ENCODE results near the gene VDAC2.
A peak's percentile ranks its signal among the peaks of the same experiment; 100 is the strongest.
"Not testable (repeated sequence)": the region's sequence is repeated elsewhere in the genome, so short reads cannot be mapped to it uniquely, and the experiment has no call there.

VDAC2 gene

GRCh38 chr10:75201793-75202307 is 8.7 kb upstream of the VDAC2 start:
- no peak for DNase-seq

GRCh38 chr10:75202321-75203045 is 8.1 kb upstream of the VDAC2 start:
- DNase-seq: no peak

DNA sequence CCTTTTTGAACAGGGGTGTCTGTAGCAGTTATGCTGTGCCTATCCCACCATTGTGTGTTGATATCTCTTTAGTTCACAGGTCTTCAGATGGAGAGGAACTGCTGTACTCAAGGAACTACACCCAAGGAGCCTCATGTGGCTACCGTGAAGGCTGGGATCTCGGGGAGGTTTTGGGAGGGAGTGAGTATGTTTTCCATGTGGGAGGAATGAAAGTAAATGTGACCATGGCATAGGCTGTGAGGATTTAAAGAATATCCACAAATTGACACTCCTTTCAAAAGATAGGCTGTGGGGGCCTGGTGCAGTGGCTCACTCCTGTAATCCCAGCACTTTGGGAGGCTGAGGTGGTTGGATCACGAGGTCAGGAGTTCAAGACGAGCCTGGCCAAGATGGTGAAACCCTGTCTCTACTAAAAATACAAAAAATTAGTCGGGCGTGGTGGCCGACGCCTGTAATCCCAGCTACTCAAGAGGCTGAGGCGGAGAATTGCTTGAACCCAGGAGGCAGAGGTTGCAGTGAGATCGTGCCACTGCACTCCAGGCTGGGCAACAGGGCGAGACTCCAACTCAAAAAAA is 7.5 kb upstream of the VDAC2 start:
- not testable (repeated sequence) for DNase-seq

DNA sequence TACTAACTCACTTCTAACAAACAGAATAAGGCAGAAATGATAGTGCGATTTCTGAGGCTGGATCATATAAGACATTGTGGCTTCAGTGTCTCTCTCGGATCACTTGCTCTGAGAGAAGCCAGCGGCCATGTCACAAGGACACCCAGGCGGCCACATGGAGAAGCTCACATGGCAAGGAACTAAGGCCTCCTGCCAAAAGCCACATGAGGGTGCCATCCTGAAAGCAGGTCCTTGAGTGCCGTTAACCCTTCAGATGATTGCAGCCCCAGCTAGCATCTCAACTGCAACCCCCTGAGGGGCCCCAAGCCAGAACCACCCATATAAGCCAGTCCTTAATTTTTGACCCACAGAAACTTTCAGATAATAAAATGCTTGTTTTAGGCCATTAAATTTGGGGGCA is 6.9 kb upstream of the VDAC2 start:
- no peak for DNase-seq

GRCh38 chr10:75205908-75206307 is 4.7 kb upstream of the VDAC2 start:
- DNase-seq: no peak

DNA sequence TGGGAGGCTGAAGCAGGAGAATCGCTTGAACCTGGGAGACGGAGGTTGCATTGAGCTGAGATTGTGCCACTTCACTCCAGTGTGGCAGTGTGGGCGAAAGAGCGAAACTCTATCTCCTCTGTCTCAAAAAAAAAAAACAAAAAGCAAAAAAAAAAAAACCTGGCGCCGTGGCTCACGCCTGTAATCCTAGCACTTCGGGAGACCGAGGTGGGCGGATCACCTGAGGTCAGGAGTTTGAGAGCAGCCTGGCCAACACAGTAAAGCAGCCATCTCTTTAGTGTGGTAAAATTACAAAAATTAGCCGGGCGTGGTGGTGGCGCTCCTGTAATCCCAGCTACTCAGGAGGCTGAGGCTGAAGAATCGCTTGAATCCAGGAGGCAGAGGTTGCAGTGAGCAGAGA is 4.0 kb upstream of the VDAC2 start:
- not testable (repeated sequence) for DNase-seq

- DNase-seq: no peak
Observed at GRCh38 chr10:75207079-75207856, 3.3 kb upstream of the VDAC2 start.

DNA sequence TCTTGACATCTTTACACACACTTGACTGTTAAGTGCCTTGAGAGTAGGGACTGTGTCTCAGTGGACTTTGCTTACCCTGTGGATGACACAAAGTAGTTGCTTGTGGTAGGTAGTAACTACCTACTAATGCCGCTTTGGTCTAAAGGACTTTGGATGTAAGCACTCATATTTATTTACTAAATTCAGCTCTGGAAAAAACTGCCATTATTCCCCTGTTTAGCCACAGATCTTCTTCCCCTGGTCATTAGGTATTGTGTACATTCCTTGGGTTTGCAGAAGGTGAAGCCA is 2.8 kb upstream of the VDAC2 start:
- no peak for DNase-seq

GRCh38 chr10:75208181-75208580 is 2.4 kb upstream of the VDAC2 start:
- no peak for DNase-seq

GRCh38 chr10:75209086-75209920 is 1.3 kb upstream of the VDAC2 start:
- DNase-seq: peak; percentile 8

- DNase-seq: peak; percentile 74
Observed at GRCh38 chr10:75209921-75210281, 695 bp upstream of the VDAC2 start.

DNA sequence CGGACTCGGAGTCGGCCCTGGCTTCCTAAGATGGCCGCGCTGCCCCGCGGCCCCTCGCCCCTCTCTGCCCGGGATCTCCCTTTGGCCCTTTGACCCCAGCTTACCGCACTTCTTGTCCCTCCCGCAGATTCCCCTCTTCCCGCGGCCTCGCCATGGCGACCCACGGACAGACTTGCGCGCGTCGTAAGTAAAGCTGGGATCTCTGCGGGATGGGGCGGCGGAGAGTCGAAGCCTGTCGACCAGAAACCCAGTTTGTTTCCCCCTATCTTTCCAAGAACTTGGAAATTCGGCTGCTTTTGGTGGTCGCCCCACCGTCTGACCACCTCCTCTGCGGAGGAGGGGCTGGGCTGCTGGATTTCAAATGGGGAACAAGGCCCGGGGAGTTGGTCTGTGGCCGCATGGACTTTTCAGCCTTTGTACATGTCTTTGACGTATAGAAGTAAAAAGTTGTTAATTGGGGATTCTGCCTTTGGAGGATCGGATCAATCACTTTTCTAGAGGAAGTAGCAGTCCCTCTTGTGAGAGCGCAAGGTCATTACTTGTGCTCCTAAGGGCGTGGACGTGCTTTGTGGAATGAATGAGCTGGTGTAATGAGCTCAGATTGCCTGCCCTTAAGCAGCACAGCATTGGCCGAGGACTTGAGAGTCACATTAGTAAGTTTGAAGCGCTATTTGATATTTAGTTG is 553 bp downstream of the VDAC2 start:
- peak; percentile 19 for DNase-seq

- DNase-seq: no peak
Observed at GRCh38 chr10:75212343-75212742, 1.7 kb downstream of the VDAC2 start.

- no peak for DNase-seq
Observed at GRCh38 chr10:75220274-75220673, 9.7 kb downstream of the VDAC2 start.

GRCh38 chr10:75221492-75221891 is 10.9 kb downstream of the VDAC2 start:
- DNase-seq: not testable (repeated sequence)

GRCh38 chr10:75223507-75223906 is 12.9 kb downstream of the VDAC2 start:
- DNase-seq: no peak

GRCh38 chr10:75226095-75226494 is 15.5 kb downstream of the VDAC2 start:
- no peak for DNase-seq

GRCh38 chr10:75226656-75227055 is 16.1 kb downstream of the VDAC2 start:
- no peak for DNase-seq

DNA sequence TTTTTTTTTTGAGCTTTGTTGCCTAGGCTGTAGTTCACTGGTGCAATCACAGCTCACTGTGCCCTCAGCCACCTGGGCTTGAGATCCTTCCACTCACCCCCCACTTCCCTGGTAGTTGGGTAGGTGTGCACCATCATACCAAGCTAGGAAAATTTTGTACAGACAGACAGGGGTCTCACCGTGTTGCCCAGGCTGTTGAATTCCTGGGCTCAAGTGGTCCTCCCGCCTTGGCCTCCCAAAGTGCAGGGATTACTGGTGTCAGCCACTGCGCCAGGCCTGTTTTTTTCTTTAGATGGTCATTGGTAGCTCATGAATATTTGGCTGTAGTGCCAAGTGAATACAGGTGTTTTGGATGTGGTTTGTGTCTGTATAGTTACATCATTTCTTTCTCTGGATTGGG is 17.7 kb downstream of the VDAC2 start:
- DNase-seq: no peak

- DNase-seq: no peak
Observed at GRCh38 chr10:75228834-75229233, 18.2 kb downstream of the VDAC2 start.

- no peak for DNase-seq
Observed at GRCh38 chr10:75229971-75230370, 19.4 kb downstream of the VDAC2 start.

GRCh38 chr10:75230600-75231038 is 20.0 kb downstream of the VDAC2 start:
- peak; percentile 97 for DNase-seq
